ENCODE results near the gene PHF1.

PHF1 gene

GRCh38 chr6:33443025-33443424, 32.2 kb downstream of the PHF1 start:
- Histone ChIP-seq H3K36me3 (ENCODE audit: control insufficient read depth, insufficient read depth, low read length) (no peaks in the 10 kb centered on the region), H3K9ac (ENCODE audit: low read length) (no peak overlapping the region), H3K4me3 (ENCODE audit: low read length) (no peak overlapping the region), H3K9me3 (ENCODE audit: control insufficient read depth, low read length) (no peaks in the 10 kb centered on the region), H3K27me3 (ENCODE audit: control insufficient read depth, insufficient read depth, low read length) (no peaks in the 10 kb centered on the region), H3K4me1 (ENCODE audit: control insufficient read depth, insufficient read depth, low read length) (no peaks in the 10 kb centered on the region)

- Histone ChIP-seq H3K36me3 (ENCODE audit: control insufficient read depth, insufficient read depth, low read length) (no peaks in the 10 kb centered on the region), H3K9ac (ENCODE audit: low read length) (no peak overlapping the region), H3K27me3 (ENCODE audit: control insufficient read depth, insufficient read depth, low read length) (no peaks in the 10 kb centered on the region), H3K9me3 (ENCODE audit: control insufficient read depth, low read length) (no peaks in the 10 kb centered on the region), H3K4me3 (ENCODE audit: low read length) (no peak overlapping the region), H3K4me1 (ENCODE audit: control insufficient read depth, insufficient read depth, low read length) (no peaks in the 10 kb centered on the region)
These were observed 33.0 kb downstream of the PHF1 start for GRCh38 chr6:33443619-33444504.

- H3K36me3 ChIP-seq (ENCODE audit: control insufficient read depth, insufficient read depth, low read length): no peaks in the 10 kb centered on the region
- no peaks in the 10 kb centered on the region for H3K4me1 ChIP-seq (ENCODE audit: control insufficient read depth, insufficient read depth, low read length)
- H3K9ac ChIP-seq (ENCODE audit: low read length): no peak overlapping the region
- H3K27me3 ChIP-seq (ENCODE audit: control insufficient read depth, insufficient read depth, low read length): no peaks in the 10 kb centered on the region
- no peaks in the 10 kb centered on the region for H3K9me3 ChIP-seq (ENCODE audit: control insufficient read depth, low read length)
- no peak overlapping the region for H3K4me3 ChIP-seq (ENCODE audit: low read length)
These were observed 34.3 kb downstream of the PHF1 start for GRCh38 chr6:33445119-33445603.

GRCh38 chr6:33446356-33446755, 35.5 kb downstream of the PHF1 start:
- no peaks in the 10 kb centered on the region for H3K4me1 ChIP-seq (ENCODE audit: control insufficient read depth, insufficient read depth, low read length)
- no peaks in the 10 kb centered on the region for H3K27me3 ChIP-seq (ENCODE audit: control insufficient read depth, insufficient read depth, low read length)
- no peaks in the 10 kb centered on the region for H3K9me3 ChIP-seq (ENCODE audit: control insufficient read depth, low read length)
- H3K36me3 ChIP-seq (ENCODE audit: control insufficient read depth, insufficient read depth, low read length): no peaks in the 10 kb centered on the region
- no peak overlapping the region for H3K4me3 ChIP-seq (ENCODE audit: low read length)
- no peak overlapping the region for H3K9ac ChIP-seq (ENCODE audit: low read length)

- no peaks in the 10 kb centered on the region for H3K9me3 ChIP-seq (ENCODE audit: control insufficient read depth, low read length)
- H3K4me1 ChIP-seq (ENCODE audit: control insufficient read depth, insufficient read depth, low read length): peaks cover 7% of the 10 kb centered on the region
- no peak overlapping the region for H3K9ac ChIP-seq (ENCODE audit: low read length)
- H3K27me3 ChIP-seq (ENCODE audit: control insufficient read depth, insufficient read depth, low read length): no peaks in the 10 kb centered on the region
- H3K4me3 ChIP-seq (ENCODE audit: low read length): no peak overlapping the region
- H3K36me3 ChIP-seq (ENCODE audit: control insufficient read depth, insufficient read depth, low read length): no peaks in the 10 kb centered on the region
These were observed 39.6 kb downstream of the PHF1 start for GRCh38 chr6:33450434-33450833.

GRCh38 chr6:33451606-33452005, 40.8 kb downstream of the PHF1 start:
- Histone ChIP-seq H3K9ac (ENCODE audit: low read length) (no peak overlapping the region), H3K4me3 (ENCODE audit: low read length) (no peak overlapping the region), H3K36me3 (ENCODE audit: control insufficient read depth, insufficient read depth, low read length) (no peaks in the 10 kb centered on the region), H3K9me3 (ENCODE audit: control insufficient read depth, low read length) (no peaks in the 10 kb centered on the region), H3K27me3 (ENCODE audit: control insufficient read depth, insufficient read depth, low read length) (no peaks in the 10 kb centered on the region), H3K4me1 (ENCODE audit: control insufficient read depth, insufficient read depth, low read length) (peaks cover 8% of the 10 kb centered on the region)

GRCh38 chr6:33452496-33452895, 41.7 kb downstream of the PHF1 start:
- Histone ChIP-seq H3K4me3 (ENCODE audit: low read length) (no peak overlapping the region), H3K9me3 (ENCODE audit: control insufficient read depth, low read length) (no peaks in the 10 kb centered on the region), H3K9ac (ENCODE audit: low read length) (no peak overlapping the region), H3K27me3 (ENCODE audit: control insufficient read depth, insufficient read depth, low read length) (no peaks in the 10 kb centered on the region), H3K4me1 (ENCODE audit: control insufficient read depth, insufficient read depth, low read length) (peaks cover 8% of the 10 kb centered on the region), H3K36me3 (ENCODE audit: control insufficient read depth, insufficient read depth, low read length) (no peaks in the 10 kb centered on the region)

GRCh38 chr6:33453393-33454008, 42.7 kb downstream of the PHF1 start:
- Histone ChIP-seq H3K9me3 (ENCODE audit: control insufficient read depth, low read length) (no peaks in the 10 kb centered on the region), H3K36me3 (ENCODE audit: control insufficient read depth, insufficient read depth, low read length) (no peaks in the 10 kb centered on the region), H3K4me3 (ENCODE audit: low read length) (peak overlapping the region; percentile 57), H3K4me1 (ENCODE audit: control insufficient read depth, insufficient read depth, low read length) (peaks cover 8% of the 10 kb centered on the region), H3K27me3 (ENCODE audit: control insufficient read depth, insufficient read depth, low read length) (no peaks in the 10 kb centered on the region), H3K9ac (ENCODE audit: low read length) (peak overlapping the region; percentile 87)

GRCh38 chr6:33454009-33454946, 43.5 kb downstream of the PHF1 start, which contains the start of gene ZBTB9:
Gene ZBTB9, plus strand, starts transcription at chr6:33454576. Its CDS starts 525 bp downstream, at chr6:33455101.
- Histone ChIP-seq H3K4me3 (ENCODE audit: low read length) (peak within 1 kb of the TSS; percentile 57), H3K9ac (ENCODE audit: low read length) (peak within 1 kb of the TSS; percentile 87), H3K4me1 (ENCODE audit: control insufficient read depth, insufficient read depth, low read length) (peaks cover 8% of the 10 kb centered on the region), H3K27me3 (ENCODE audit: control insufficient read depth, insufficient read depth, low read length) (no peaks in the 10 kb centered on the region), H3K9me3 (ENCODE audit: control insufficient read depth, low read length) (no peaks in the 10 kb centered on the region), H3K36me3 (ENCODE audit: control insufficient read depth, insufficient read depth, low read length) (no peaks in the 10 kb centered on the region)

GRCh38 chr6:33455051-33455450, 44.2 kb downstream of the PHF1 start:
- Histone ChIP-seq H3K9me3 (ENCODE audit: control insufficient read depth, low read length) (no peaks in the 10 kb centered on the region), H3K4me1 (ENCODE audit: control insufficient read depth, insufficient read depth, low read length) (peaks cover 8% of the 10 kb centered on the region), H3K9ac (ENCODE audit: low read length) (peak overlapping the region; percentile 49), H3K36me3 (ENCODE audit: control insufficient read depth, insufficient read depth, low read length) (no peaks in the 10 kb centered on the region), H3K4me3 (ENCODE audit: low read length) (peak overlapping the region; percentile 57), H3K27me3 (ENCODE audit: control insufficient read depth, insufficient read depth, low read length) (no peaks in the 10 kb centered on the region)

GRCh38 chr6:33456156-33456555, 45.3 kb downstream of the PHF1 start:
- Histone ChIP-seq H3K9me3 (ENCODE audit: control insufficient read depth, low read length) (no peaks in the 10 kb centered on the region), H3K4me1 (ENCODE audit: control insufficient read depth, insufficient read depth, low read length) (peaks cover 8% of the 10 kb centered on the region), H3K36me3 (ENCODE audit: control insufficient read depth, insufficient read depth, low read length) (no peaks in the 10 kb centered on the region), H3K9ac (ENCODE audit: low read length) (no peak overlapping the region), H3K27me3 (ENCODE audit: control insufficient read depth, insufficient read depth, low read length) (no peaks in the 10 kb centered on the region), H3K4me3 (ENCODE audit: low read length) (no peak overlapping the region)
